ENCODE data around the gene PDP2.

DNA sequence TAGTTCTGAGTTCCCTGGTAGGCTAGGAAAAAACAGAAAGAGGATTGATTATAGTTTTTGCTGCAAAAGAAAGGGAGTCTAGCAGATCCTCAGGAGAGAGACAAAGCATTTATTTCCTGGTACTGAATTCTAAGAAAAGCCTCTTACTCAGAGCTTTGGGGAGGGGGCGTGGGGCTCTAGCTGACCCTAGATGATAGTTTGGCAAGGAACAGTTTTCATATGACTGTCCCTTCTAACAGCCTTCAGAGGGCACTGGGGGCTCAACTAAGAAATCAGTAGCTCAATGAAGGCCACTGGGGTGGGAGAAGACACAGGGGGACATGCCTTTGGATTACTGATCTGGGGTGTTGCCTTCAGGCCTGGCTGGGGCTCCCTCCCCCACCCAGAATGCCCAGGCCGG lies 32.1 kb upstream of the PDP2 start:
- no peak for TF ChIP-seq EZH2phosphoT487 (IDR thresholded peaks at IDR 0.05; ENCODE audit: borderline replicate concordance, low read length)
- TF ChIP-seq, protein P1, sequence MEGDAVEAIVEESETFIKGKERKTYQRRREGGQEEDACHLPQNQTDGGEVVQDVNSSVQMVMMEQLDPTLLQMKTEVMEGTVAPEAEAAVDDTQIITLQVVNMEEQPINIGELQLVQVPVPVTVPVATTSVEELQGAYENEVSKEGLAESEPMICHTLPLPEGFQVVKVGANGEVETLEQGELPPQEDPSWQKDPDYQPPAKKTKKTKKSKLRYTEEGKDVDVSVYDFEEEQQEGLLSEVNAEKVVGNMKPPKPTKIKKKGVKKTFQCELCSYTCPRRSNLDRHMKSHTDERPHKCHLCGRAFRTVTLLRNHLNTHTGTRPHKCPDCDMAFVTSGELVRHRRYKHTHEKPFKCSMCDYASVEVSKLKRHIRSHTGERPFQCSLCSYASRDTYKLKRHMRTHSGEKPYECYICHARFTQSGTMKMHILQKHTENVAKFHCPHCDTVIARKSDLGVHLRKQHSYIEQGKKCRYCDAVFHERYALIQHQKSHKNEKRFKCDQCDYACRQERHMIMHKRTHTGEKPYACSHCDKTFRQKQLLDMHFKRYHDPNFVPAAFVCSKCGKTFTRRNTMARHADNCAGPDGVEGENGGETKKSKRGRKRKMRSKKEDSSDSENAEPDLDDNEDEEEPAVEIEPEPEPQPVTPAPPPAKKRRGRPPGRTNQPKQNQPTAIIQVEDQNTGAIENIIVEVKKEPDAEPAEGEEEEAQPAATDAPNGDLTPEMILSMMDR (IDR thresholded peaks at IDR 0.05; ENCODE audit: low read depth, low read length, poor library complexity, severe bottlenecking): no peak
